A549 (cell line): Measurements from ENCODE around the gene CARNS1. TPM values are rescaled to one million over a fixed set of nuclear protein-coding genes. Genes with fewer than 3 reads are reported as not detected.
A peak's percentile ranks its signal among the peaks of the same experiment; 100 is the strongest.

Experiments
- ATAC-seq, 2 experiments: fragments of 200-7000 bp in 1 of 2; fragments of >200 bp in 1 of 2; cut with Nextera tagmentation in 1 of 2; cut with Tn5 transposase in 1 of 2; 3 replicates each; pipeline versions ENCODE4 v1.8.0 to v1.9.1; 2018 to 2020; ENCODE audit warnings: mild to moderate bottlenecking in 1 of 2, moderate library complexity in 1 of 2
- CTCF ChIA-PET: fragments of 300-600 bp; sonication (Branson Sonifier 250); formaldehyde crosslinking; extraction: SDS; loops from one replicate; lab custom pipeline; 2021; ENCODE audit warnings: antibody characterized with exemption, inconsistent platforms; lab: Yijun Ruan, JAX
- POLR2A ChIA-PET: fragments of 350-600 bp; formaldehyde crosslinking; extraction: SDS; loops from one replicate; lab custom pipeline; 2021; ENCODE audit warnings: antibody characterized with exemption, inconsistent platforms; lab: Yijun Ruan, JAX
- DNase-seq, 2 experiments: peaks; one replicate each; pipeline versions ENCODE4 v3.0.0 to v3.0.0-alpha.2; 2011 to 2016; ENCODE audit warnings: low read depth in 1 of 2, low spot score in 1 of 2
- FAIRE-seq: peaks from 2 replicates; lab custom pipeline; 2011; peaks lifted over from hg19 to GRCh38; lab: Jason Lieb, UNC
- H3K27ac ChIP-seq, 2 experiments: fragments of >200 bp; sonication (Bioruptor Twin); formaldehyde crosslinking; 3 replicates each; pipeline ENCODE4 v1.5.1; 2016 to 2017
- H3K4me1 ChIP-seq: fragments of >200 bp; sonication (Bioruptor Twin); formaldehyde crosslinking; 3 replicates; pipeline ENCODE4 v1.6.1; 2016
- H3K4me2 ChIP-seq: fragments of >200 bp; sonication (Bioruptor Twin); formaldehyde crosslinking; 3 replicates; pipeline ENCODE4 v1.6.1; 2016
- H3K4me3 ChIP-seq: fragments of >200 bp; sonication (Bioruptor Twin); formaldehyde crosslinking; 3 replicates; pipeline ENCODE4 v1.5.1; 2016
- H3K9me3 ChIP-seq: fragments of >200 bp; sonication (Bioruptor Twin); formaldehyde crosslinking; 3 replicates; pipeline ENCODE4 v1.6.1; 2016
- ATOH8 ChIP-seq: fragments of 250-450 bp; sonication (Bioruptor Pico); IDR thresholded peaks from 2 replicates; pipeline ENCODE4 v1.5.0; 2020; ENCODE audit warnings: low read depth, mild to moderate bottlenecking, moderate library complexity
- BCL3 ChIP-seq: fragments of >200 bp; sonication (Bioruptor Twin); formaldehyde crosslinking; IDR thresholded peaks from 3 replicates; pipeline ENCODE4 v1.6.1; 2016
- CHD2 ChIP-seq: fragments of 150-350 bp; IDR thresholded peaks from 2 replicates; pipeline ENCODE4 v1.6.1; 2014; ENCODE audit warnings: low read length; ENCODE audit not compliant: partially characterized antibody
- CTCF ChIP-seq: fragments of >200 bp; sonication (Bioruptor Twin); formaldehyde crosslinking; IDR thresholded peaks from 3 replicates; pipeline ENCODE4 v1.5.1; 2016
- E2F6 ChIP-seq: IDR thresholded peaks from 2 replicates; pipeline ENCODE4 v1.6.1; 2012; ENCODE audit warnings: low read depth, borderline replicate concordance
- EHMT2 ChIP-seq: fragments of 200-600 bp; sonication (generic); IDR thresholded peaks from 2 replicates; pipeline ENCODE4 v1.6.1; 2016; ENCODE audit warnings: antibody characterized with exemption, low read depth, mild to moderate bottlenecking, moderate library complexity
- EP300 ChIP-seq, 2 experiments: fragments of >200 bp; sonication (Bioruptor Twin); formaldehyde crosslinking; IDR thresholded peaks; 2 replicates in 1 of 2; 3 replicates in 1 of 2; pipeline ENCODE4 v1.6.1; 2016 to 2017
- HDAC2 ChIP-seq: fragments of 200-600 bp; sonication (generic); IDR thresholded peaks from 2 replicates; pipeline ENCODE4 v1.6.1; 2016
- HES2 ChIP-seq: fragments of >200 bp; sonication (Bioruptor Twin); formaldehyde crosslinking; IDR thresholded peaks from 2 replicates; pipeline ENCODE4 v1.6.1; 2016
- HEYL ChIP-seq: fragments of 250-450 bp; sonication (Bioruptor Pico); IDR thresholded peaks from 2 replicates; pipeline ENCODE4 v1.8.0; 2021; ENCODE audit warnings: mild to moderate bottlenecking, moderate library complexity
- HOXA7 ChIP-seq: fragments of 250-450 bp; sonication (Bioruptor Pico); IDR thresholded peaks from 2 replicates; pipeline ENCODE4 v1.5.0; 2020; ENCODE audit warnings: mild to moderate bottlenecking, moderate library complexity
- HOXB13 ChIP-seq: fragments of 250-450 bp; sonication (Bioruptor Pico); IDR thresholded peaks from 2 replicates; pipeline ENCODE4 v1.5.0; 2020; ENCODE audit warnings: low read depth, mild to moderate bottlenecking, moderate library complexity
- JUN ChIP-seq, 2 experiments: fragments of >200 bp; sonication (Bioruptor Twin); formaldehyde crosslinking; IDR thresholded peaks; 2 replicates in 1 of 2; 3 replicates in 1 of 2; pipeline ENCODE4 v1.6.1; 2016 to 2017
- MAFK ChIP-seq: fragments of 450-650 bp; IDR thresholded peaks from 2 replicates; pipeline ENCODE4 v1.6.1; 2014; ENCODE audit not compliant: partially characterized antibody
- MYC ChIP-seq: IDR thresholded peaks from 2 replicates; pipeline ENCODE4 v1.6.1; 2012; ENCODE audit warnings: mild to moderate bottlenecking, inconsistent platforms, low read length, improper control_type of control experiment, borderline replicate concordance
- POLR2A ChIP-seq: IDR thresholded peaks from 2 replicates; pipeline ENCODE4 v1.6.1; 2012; ENCODE audit warnings: mild to moderate bottlenecking, low read length
- RARB ChIP-seq: fragments of 250-450 bp; sonication (Bioruptor Pico); IDR thresholded peaks from 2 replicates; pipeline ENCODE4 v1.8.0; 2021; ENCODE audit warnings: mild to moderate bottlenecking, moderate library complexity
- RNF2 ChIP-seq: fragments of 200-600 bp; sonication (generic); IDR thresholded peaks from 2 replicates; pipeline ENCODE4 v1.6.1; 2016; ENCODE audit warnings: low read depth, mild to moderate bottlenecking, antibody characterized with exemption, moderate library complexity, borderline replicate concordance
- TFCP2L1 ChIP-seq: fragments of 250-450 bp; sonication (Bioruptor Pico); IDR thresholded peaks from 2 replicates; pipeline ENCODE4 v1.5.0; 2021; ENCODE audit warnings: mild to moderate bottlenecking
- TP53 ChIP-seq: fragments of 250-450 bp; sonication (Bioruptor Pico); IDR thresholded peaks from 2 replicates; pipeline ENCODE4 v1.5.0; 2021; ENCODE audit warnings: mild to moderate bottlenecking, moderate library complexity
- USF2 ChIP-seq: fragments of 450-650 bp; IDR thresholded peaks from 2 replicates; pipeline ENCODE4 v1.6.1; 2014; ENCODE audit warnings: antibody characterized with exemption
- ZFP36 ChIP-seq: fragments of 450-650 bp; IDR thresholded peaks from 2 replicates; pipeline ENCODE4 v1.6.1; 2014; ENCODE audit warnings: borderline replicate concordance; ENCODE audit not compliant: partially characterized antibody
- ZNF302 ChIP-seq: fragments of 250-450 bp; sonication (Bioruptor Pico); IDR thresholded peaks from 2 replicates; pipeline ENCODE4 v1.9.0; 2021; ENCODE audit warnings: inconsistent platforms, mild to moderate bottlenecking, moderate library complexity
- WGBS: methylation state at CpG from one replicate; pipeline ENCODE4 v1.1.6; 2017; ENCODE audit errors: missing lambda C conversion rate; 5-methylcytosine and 5-hydroxymethylcytosine counted together
- polyA plus RNA-seq, 4 experiments: library from polyadenylated mRNA; depleted of rRNA in 3 of 4; stranded (reverse); fragments of >200 nt; fragmentation: RNase III in 1 of 4; extraction: RNeasy Plus Mini Kit Qiagen cat#74134 plus additional on column Dnase treatment in 1 of 4; gene quantifications; 2 replicates in 3 of 4; 3 replicates in 1 of 4; pipeline ENCODE4 v1.2.3, GENCODE V29; 2011 to 2017

The CARNS1 gene
- polyA plus RNA-seq, 2 of the 4 experiments (the other 2 are of a cell fraction), result 0.08 to 0.10 TPM

GRCh38 chr11:67371911-67372320, 43.6 kb upstream of the CARNS1 start:
- H3K4me3 ChIP-seq, result peak overlapping the region; percentile 68
- WGBS, result 2% methylated on average over 13 of the region's 16 CpGs
- DNase-seq, result no peak
- ChIA-PET POLR2A (interaction anchor here (0.6 to 9.3 kb wide), 5 partner anchors 9 to 33 kb away, joined by 3 to 172 read pairs (median 15); partner anchors contain the start of gene POLD4), CTCF (interaction anchor here (0.6 to 46.2 kb wide), 5 partner anchors 14 to 35 kb away, joined by 3 to 1913 read pairs (median 23); partner anchors contain the start of genes POLD4, PPP1CA, RAD9A and TBC1D10C)
- H3K4me1 ChIP-seq, result peaks cover 73% of the 10 kb centered on the region
- H3K27ac ChIP-seq, result peak overlapping the region; percentile 95 to 100
- H3K9me3 ChIP-seq, result no peaks in the 10 kb centered on the region
- TF ChIP-seq RARB (CRISPR knock-in tag) (no peak), USF2 (no peak), HOXA7 (CRISPR knock-in tag) (peak; percentile 7; the same call in 1 of the 2 replicates), EP300 (IDR thresholded peaks at IDR 0.05) (no peak), TFCP2L1 (CRISPR knock-in tag) (0 out of 2 replicates have a peak, but pooled peaks have one; percentile 10), MAFK (no peak), MYC (no peak), ZFP36 (no peak), HDAC2 (no peak), TP53 (no peak), CHD2 (no peak), POLR2A (peak; percentile 64), ZNF302 (CRISPR knock-in tag) (no peak), RNF2 (no peak), E2F6 (no peak), HOXB13 (no peak), HEYL (CRISPR knock-in tag) (no peak), CTCF (no peak), EHMT2 (no peak)
- TF ChIP-seq, all 56 proteins: peak for 3
- FAIRE-seq (no peak), ATAC-seq (no peak)
- H3K4me2 ChIP-seq, result peak overlapping the region; percentile 95

- ATAC-seq, result no peak
- 0% methylated on average over 12 of the region's 78 CpGs for WGBS
- ChIA-PET POLR2A (interaction anchor here (0.6 to 9.3 kb wide), 4 partner anchors 10 to 26 kb away, joined by 11 to 172 read pairs (median 18); partner anchors contain the start of gene POLD4), CTCF (interaction anchor here (0.6 to 46.2 kb wide), 4 partner anchors 14 to 36 kb away, joined by 3 to 1913 read pairs (median 316); partner anchors contain the start of genes POLD4, PPP1CA, RAD9A and TBC1D10C)
- Histone ChIP-seq H3K9me3 (no peaks in the 10 kb centered on the region), H3K27ac (peak overlapping the region; percentile 95 to 100), H3K4me1 (peaks cover 73% of the 10 kb centered on the region), H3K4me2 (peak overlapping the region; percentile 95), H3K4me3 (peak overlapping the region; percentile 68)
- TF ChIP-seq HES2 (no peak), POLR2A (peak; percentile 49), EP300 (IDR thresholded peaks at IDR 0.05) (0 out of 5 replicates have a peak, but pooled peaks of 1 of the 2 experiments have one; percentile 15), ATOH8 (CRISPR knock-in tag) (0 out of 2 replicates have a peak, but pooled peaks have one; percentile 55), TP53 (0 out of 2 replicates have a peak, but pooled peaks have one; percentile 20), HOXA7 (CRISPR knock-in tag) (peak; percentile 3; the same call in 1 of the 2 replicates), BCL3 (peak; percentile 71), CHD2 (no peak), JUN (IDR thresholded peaks at IDR 0.05) (peak; percentile 92 to 94)
- DNase-seq, result no peak
- FAIRE-seq, result no peak
Measured at GRCh38 chr11:67372321-67372992, 43.0 kb upstream of the CARNS1 start.
